ENCODE measurements around the gene SLC29A1. TPM values are rescaled to one million over a fixed set of nuclear protein-coding genes. Genes with fewer than 3 reads are reported as not detected.
A peak's percentile ranks its signal among the peaks of the same experiment; 100 is the strongest.

SLC29A1 gene
- total RNA-seq, 3 donors from 2014 or later = 106 to 140 (median 110) TPM

DNA sequence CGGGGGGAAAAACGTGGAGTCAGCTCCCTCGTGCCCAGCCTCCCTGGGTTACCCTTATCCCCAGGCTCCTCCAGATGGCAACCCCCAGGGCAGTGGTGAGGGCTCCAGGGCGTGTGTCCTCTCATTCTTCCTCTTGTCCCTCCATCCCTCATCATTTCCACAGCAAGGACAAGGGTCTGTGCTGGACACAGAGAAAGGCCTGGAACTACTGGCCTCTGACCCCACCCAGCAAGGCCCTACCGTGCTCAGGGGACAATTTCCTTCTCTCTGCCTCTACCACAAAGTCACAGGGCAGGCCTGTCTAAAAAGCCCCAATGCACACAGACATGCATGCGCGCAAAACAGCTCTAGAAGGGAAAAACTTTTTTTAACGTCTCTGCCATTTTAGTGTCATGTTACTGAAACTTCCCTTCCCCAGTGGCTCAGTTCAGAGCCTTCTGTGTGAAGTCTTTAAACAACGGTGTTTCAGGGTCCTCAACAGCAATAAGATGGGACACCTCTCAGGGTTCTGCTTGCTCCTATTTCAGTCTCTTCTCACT, 35.0 kb downstream of the SLC29A1 start:
- Histone ChIP-seq H3K4me3 (no peak overlapping the region), H3K27me3 (no peaks in the 10 kb centered on the region), H3K27ac (peak overlapping the region; percentile 93 to 98), H3K36me3 (no peaks in the 10 kb centered on the region), H3K4me1 (peaks cover 11 to 20% of the 10 kb centered on the region in 2 donors), H3K9me3 (no peaks in the 10 kb centered on the region)
- TF ChIP-seq, protein P1, sequence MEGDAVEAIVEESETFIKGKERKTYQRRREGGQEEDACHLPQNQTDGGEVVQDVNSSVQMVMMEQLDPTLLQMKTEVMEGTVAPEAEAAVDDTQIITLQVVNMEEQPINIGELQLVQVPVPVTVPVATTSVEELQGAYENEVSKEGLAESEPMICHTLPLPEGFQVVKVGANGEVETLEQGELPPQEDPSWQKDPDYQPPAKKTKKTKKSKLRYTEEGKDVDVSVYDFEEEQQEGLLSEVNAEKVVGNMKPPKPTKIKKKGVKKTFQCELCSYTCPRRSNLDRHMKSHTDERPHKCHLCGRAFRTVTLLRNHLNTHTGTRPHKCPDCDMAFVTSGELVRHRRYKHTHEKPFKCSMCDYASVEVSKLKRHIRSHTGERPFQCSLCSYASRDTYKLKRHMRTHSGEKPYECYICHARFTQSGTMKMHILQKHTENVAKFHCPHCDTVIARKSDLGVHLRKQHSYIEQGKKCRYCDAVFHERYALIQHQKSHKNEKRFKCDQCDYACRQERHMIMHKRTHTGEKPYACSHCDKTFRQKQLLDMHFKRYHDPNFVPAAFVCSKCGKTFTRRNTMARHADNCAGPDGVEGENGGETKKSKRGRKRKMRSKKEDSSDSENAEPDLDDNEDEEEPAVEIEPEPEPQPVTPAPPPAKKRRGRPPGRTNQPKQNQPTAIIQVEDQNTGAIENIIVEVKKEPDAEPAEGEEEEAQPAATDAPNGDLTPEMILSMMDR (IDR thresholded peaks at IDR 0.05) = no peak
- intact Hi-C loops (cut with DNase I; ENCODE audit: low total_unique reads) = no loop called here
- DNase-seq (ENCODE audit: low spot score in 2 of 2) = no peak

GRCh38 chr6:44258921-44259320, 35.5 kb downstream of the SLC29A1 start:
- no peak for DNase-seq (ENCODE audit: low spot score in 2 of 2)
- TF ChIP-seq POLR2AphosphoS5 (IDR thresholded peaks at IDR 0.05) (no peak), POLR2A (IDR thresholded peaks at IDR 0.05) (no peak)
- TF ChIP-seq, protein P1 (IDR thresholded peaks at IDR 0.05) = no peak
- H3K4me3 ChIP-seq = no peak overlapping the region
- no peak overlapping the region for H3K27ac ChIP-seq
- intact Hi-C loops (cut with DNase I; ENCODE audit: low total_unique reads) = no loop called here
- H3K27me3 ChIP-seq = no peaks in the 10 kb centered on the region
- H3K4me1 ChIP-seq = peaks cover 13 to 24% of the 10 kb centered on the region in 2 donors
- H3K36me3 ChIP-seq = no peaks in the 10 kb centered on the region
- H3K9me3 ChIP-seq = no peaks in the 10 kb centered on the region

GRCh38 chr6:44260011-44260410, 36.6 kb downstream of the SLC29A1 start:
- H3K36me3 ChIP-seq = no peaks in the 10 kb centered on the region
- H3K4me3 ChIP-seq = no peak overlapping the region
- no peak for DNase-seq (ENCODE audit: low spot score in 2 of 2)
- H3K27ac ChIP-seq = no peak overlapping the region
- TF ChIP-seq POLR2AphosphoS5 (IDR thresholded peaks at IDR 0.05) (no peak), POLR2A (IDR thresholded peaks at IDR 0.05) (no peak)
- TF ChIP-seq, protein P1 (IDR thresholded peaks at IDR 0.05) = no peak
- intact Hi-C loops (cut with DNase I; ENCODE audit: low total_unique reads) = no loop called here
- peaks cover 20 to 30% of the 10 kb centered on the region in 2 donors for H3K4me1 ChIP-seq
- H3K9me3 ChIP-seq = no peaks in the 10 kb centered on the region
- H3K27me3 ChIP-seq = no peaks in the 10 kb centered on the region

DNA sequence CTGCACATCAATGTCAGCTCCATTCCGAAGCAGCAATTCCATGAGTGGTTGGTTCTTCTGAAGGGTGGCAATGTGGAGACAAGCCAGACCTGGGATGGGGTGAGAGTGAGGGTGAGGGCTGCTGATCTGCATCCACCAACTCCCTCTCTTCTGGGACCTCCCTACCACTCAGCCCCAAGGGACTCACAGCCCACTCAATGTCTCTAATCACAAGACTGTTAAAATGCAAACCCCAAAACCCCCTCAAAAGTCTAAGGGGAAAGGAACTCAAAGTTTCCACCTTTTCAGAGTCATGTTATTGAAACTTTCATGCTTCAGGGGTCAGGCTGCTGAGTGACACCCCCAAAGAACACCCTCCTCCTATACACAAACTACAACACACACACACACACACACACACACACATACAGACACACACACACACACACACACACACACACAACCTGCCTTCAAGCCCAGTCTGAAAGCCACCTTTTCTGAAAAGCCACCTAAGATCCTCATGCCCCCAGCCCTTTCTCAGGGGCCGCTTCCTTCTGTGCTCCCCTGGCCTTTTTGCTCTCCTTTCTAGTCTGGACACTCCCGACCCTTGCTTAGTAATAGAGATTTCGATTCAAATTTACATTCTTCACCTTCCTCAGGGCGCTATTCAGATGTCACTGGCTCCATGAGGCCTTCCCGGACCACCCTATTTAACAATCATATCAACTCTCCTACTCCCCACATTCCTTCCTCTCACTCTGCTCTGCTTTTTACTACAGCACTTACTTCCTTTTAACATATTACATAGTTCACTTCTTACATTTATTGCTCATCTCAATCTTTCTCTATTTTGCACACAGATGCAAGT, 37.3 kb downstream of the SLC29A1 start:
- H3K9me3 ChIP-seq = no peaks in the 10 kb centered on the region
- no peaks in the 10 kb centered on the region for H3K27me3 ChIP-seq
- H3K27ac ChIP-seq = no peak overlapping the region
- no peak for DNase-seq (ENCODE audit: low spot score in 2 of 2)
- intact Hi-C loops (cut with DNase I; ENCODE audit: low total_unique reads) = no loop called here
- no peak overlapping the region for H3K4me3 ChIP-seq
- peaks cover 20 to 30% of the 10 kb centered on the region in 2 donors for H3K4me1 ChIP-seq
- H3K36me3 ChIP-seq = no peaks in the 10 kb centered on the region
- TF ChIP-seq POLR2A (IDR thresholded peaks at IDR 0.05) = no peak
- TF ChIP-seq, protein P1 (IDR thresholded peaks at IDR 0.05) = no peak
- TF ChIP-seq POLR2AphosphoS5 (IDR thresholded peaks at IDR 0.05) = no peak

GRCh38 chr6:44261581-44261980, 38.2 kb downstream of the SLC29A1 start:
- TF ChIP-seq, protein P1 (IDR thresholded peaks at IDR 0.05) = no peak
- TF ChIP-seq POLR2A (IDR thresholded peaks at IDR 0.05) (no peak), POLR2AphosphoS5 (IDR thresholded peaks at IDR 0.05) (no peak)
- Histone ChIP-seq H3K27me3 (no peaks in the 10 kb centered on the region), H3K9me3 (no peaks in the 10 kb centered on the region), H3K36me3 (no peaks in the 10 kb centered on the region), H3K4me1 (peaks cover 15 to 21% of the 10 kb centered on the region in 2 donors), H3K27ac (no peak overlapping the region), H3K4me3 (no peak overlapping the region)
- DNase-seq (ENCODE audit: low spot score in 2 of 2) = no peak
- intact Hi-C loops (cut with DNase I; ENCODE audit: low total_unique reads) = no loop called here

All from breast epithelium (tissue), 4 donors.